GM18907 (cell line): ENCODE data around the gene TIGIT.
"Not testable (repeated sequence)": the region's sequence is repeated elsewhere in the genome, so short reads cannot be mapped to it uniquely, and the experiment has no call there.

ENCODE experiments used
- ATAC-seq: cut with Tn5 transposase; IDR thresholded peaks from one replicate; pipeline ENCODE4 v1.9.1; 2021; ENCODE audit warnings: mild to moderate bottlenecking, moderate library complexity; ENCODE audit not compliant: unreplicated experiment

TIGIT gene

GRCh38 chr3:114293838-114294535 is at the start of gene TIGIT:
TIGIT (plus strand) TSS chr3:114294028; CDS start chr3:114294062, 34 bp downstream.
- ATAC-seq, result no peak

GRCh38 chr3:114252954-114253353 is 40.9 kb upstream of the TIGIT start:
- ATAC-seq, result no peak

DNA sequence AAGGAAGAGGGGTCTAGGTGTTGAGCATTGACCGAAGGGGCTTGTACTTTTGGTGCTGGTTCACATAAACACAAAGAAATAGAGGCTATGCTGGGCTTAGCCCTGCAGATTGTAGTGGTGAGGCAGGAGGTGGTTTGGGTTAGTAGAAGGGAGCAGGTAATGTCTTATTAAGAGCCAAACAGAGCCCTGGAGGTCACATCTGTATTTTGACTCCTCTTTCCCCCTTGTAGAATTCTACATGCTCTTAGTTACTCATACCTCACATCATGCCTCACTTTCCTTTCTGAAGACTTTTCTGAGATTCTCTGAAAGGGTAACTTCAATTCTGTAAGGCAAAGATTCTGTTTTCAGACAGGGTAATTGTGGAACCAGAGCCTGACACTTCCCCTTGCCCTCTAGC is 40.3 kb upstream of the TIGIT start:
- no peak for ATAC-seq

- no peak for ATAC-seq
Measured at GRCh38 chr3:114259566-114259965, 34.3 kb upstream of the TIGIT start.

DNA sequence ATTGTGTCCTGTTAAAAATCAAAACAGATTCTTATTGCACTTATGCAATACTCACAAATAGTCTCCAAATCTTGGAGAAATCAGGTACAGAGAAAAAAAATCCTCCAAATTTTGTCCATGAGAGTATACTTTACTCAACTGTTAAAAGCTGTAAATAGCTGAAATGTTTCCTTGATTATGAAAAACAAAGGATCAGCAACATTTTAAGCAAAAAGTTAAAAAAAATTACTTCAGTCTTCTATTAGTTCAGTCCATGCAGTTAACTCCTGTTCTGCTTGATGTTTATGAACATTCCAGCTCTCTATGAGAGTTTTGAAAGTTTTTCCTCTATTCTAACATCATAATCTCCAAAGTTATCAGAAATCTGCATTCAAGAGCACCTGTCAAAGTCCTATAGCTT is 33.7 kb upstream of the TIGIT start:
- no peak for ATAC-seq

- no peak for ATAC-seq
Measured at GRCh38 chr3:114270019-114270418, 23.8 kb upstream of the TIGIT start.

DNA sequence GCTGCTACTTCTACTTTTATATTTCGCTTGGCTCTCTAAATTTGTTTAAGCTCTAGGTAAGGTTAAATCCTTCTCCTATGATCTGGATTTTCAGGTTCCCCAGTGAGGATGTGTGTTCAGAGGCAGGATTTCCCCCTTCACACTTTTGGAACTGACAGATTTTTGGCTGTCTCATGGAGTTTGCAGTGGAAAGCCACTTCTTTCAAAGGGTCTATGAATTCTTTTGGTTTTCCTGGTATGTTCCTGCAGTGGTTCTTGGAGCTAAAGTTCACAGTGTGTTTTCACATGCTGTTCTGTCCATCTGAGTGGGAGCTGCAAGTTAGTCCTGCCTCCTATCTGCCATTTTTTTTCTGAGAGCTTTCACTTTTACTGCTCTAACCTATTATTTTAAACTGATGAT is 21.6 kb upstream of the TIGIT start:
- ATAC-seq, result no peak

GRCh38 chr3:114274929-114275328 is 18.9 kb upstream of the TIGIT start:
- no peak for ATAC-seq

- ATAC-seq, result not testable (repeated sequence)
Measured at GRCh38 chr3:114276856-114277255, 17.0 kb upstream of the TIGIT start.

DNA sequence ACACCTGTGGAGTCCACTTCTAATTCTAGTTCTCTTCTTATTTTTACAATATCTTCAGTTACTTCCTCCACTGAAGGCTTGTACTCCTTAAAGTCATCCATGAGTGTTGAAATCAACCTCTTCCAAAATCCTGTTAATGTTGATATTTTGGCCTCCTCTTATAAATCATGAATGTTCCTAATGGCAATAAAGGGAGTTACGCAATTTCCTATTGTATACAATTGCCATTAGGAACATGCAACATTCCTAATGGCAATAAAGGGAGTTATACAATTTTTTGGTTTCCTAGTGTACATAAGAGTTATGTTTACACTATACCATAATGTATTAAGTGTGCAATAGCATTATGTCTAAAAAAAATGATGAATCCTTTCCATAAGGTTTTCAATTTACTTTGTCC is 9.2 kb upstream of the TIGIT start:
- no peak for ATAC-seq

GRCh38 chr3:114285648-114286230 is 8.1 kb upstream of the TIGIT start:
- peak; percentile 48 for ATAC-seq

- no peak for ATAC-seq
Measured at GRCh38 chr3:114286266-114286665, 7.6 kb upstream of the TIGIT start.

DNA sequence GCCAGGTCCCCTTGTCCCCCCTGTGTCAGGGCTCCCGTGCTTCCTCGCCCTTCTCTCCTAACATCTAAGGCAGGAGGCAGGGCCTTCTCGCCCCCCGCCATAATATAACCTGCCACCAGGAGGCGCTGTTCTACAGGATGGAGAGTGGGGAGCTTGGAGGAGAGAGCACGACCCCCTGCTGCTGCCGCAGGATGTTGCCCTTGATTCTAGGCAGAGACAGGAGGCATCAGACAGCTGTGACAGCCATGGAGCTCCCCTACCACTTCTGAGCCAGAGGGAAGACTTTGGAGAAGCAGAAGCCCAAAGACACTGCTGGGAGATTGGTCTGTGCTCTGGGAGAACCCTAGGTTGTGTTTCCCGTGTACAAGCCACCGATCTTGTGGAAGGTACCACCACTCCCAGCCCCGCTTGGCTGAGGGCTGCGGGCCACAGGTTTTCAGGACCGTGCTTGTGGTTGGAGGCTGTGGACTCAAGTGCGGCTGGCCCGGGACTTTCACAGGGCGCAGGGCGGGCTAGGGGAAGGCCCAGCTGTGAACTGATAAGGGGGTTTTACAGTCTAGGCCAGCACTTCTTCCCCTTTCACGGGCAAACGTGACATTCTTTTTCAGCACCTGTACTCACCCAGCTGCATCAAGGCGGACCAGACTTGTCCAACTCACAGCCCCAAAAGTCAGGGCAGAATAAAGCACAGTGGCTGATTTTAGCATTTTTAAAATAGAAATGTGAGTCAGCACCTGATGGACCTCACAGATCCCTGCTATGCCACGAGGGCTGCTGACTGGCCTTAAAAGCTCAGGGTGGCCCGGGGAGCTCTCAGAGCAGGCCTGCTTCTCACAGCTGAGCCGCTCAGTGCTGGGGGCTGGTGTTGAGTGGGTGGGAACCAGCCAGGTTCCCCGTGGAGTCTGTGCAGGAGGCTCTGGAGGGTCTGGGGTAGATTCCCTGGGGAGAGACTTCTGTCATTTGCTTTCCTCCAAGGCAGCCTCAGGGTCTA is 2.6 kb upstream of the TIGIT start:
- ATAC-seq, result peak; percentile 93

- no peak for ATAC-seq
Measured at GRCh38 chr3:114294940-114295480, 1.2 kb downstream of the TIGIT start.

DNA sequence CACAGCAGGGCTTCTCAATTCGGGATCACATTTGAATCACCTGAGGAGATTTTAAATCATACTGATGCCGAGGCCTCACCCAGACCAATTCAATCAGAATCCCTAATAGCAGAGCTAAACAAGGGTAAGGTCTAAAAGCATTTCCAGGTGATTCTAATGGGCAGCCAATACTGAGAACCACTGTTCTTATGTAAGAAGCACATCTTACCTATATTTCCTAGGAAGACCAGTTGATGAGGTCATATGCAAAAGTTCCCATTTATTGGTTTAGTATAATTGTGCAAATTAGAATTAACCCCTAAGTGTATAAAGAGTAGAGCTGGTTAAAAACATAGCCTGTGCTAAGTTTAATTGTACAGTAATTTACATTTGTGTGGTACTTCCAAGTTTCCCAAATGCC is 2.1 kb downstream of the TIGIT start:
- ATAC-seq, result no peak

- no peak for ATAC-seq
Measured at GRCh38 chr3:114299421-114299820, 5.6 kb downstream of the TIGIT start.

GRCh38 chr3:114299941-114300624 is 6.3 kb downstream of the TIGIT start:
- peak; percentile 45 for ATAC-seq

DNA sequence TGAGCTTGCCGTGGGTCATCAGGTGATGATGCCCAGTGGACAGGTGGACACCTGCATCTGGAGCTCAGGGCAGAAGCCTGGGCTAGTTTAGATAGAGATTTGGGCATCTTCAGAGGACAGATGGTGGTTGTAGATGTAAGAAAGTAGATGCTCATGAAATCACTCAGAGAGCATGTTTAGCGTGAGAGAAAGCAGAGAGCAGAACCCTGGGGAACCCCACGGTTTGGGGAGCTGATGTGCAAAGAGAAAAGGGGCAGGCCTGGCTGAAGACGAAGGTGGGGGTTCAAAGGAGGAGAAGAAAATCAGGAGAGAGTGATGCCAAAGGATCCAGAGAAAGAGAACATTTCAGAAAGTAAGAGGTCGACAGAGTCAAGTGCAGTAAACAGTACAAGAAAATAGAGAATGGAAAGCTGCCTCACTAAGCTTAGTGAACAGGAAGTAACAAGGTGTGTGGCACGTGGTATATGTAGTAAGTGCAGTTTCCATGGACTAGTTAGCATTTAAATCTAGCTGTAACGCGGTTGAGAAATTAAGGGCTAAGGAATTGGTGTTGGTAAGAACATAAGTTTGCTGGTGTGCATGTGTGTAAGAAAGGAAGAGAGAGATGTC is 13.5 kb downstream of the TIGIT start:
- ATAC-seq, result peak; percentile 51

- no peak for ATAC-seq
Measured at GRCh38 chr3:114307832-114308231, 14.0 kb downstream of the TIGIT start.

DNA sequence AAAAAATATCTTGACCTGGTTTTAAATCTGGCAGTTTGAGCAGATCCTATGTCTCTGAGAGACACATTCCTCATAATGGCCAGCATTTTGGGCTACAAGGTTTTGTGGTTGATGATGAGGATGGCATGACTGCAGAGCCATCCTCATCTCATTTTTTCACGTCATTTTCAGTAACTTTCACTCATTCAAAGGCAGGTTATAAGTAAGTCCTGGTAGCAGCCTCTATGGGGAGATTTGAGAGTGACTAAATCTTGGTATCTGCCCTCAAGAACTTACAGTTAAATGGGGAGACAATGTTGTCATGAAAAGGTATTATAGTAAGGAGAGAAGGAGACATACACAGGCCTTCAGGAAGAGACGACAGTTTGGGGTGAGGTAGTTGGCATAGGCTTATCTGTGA is 14.5 kb downstream of the TIGIT start:
- ATAC-seq, result peak; percentile 28
